ENCODE results near the gene IRF6.

Gene IRF6

DNA sequence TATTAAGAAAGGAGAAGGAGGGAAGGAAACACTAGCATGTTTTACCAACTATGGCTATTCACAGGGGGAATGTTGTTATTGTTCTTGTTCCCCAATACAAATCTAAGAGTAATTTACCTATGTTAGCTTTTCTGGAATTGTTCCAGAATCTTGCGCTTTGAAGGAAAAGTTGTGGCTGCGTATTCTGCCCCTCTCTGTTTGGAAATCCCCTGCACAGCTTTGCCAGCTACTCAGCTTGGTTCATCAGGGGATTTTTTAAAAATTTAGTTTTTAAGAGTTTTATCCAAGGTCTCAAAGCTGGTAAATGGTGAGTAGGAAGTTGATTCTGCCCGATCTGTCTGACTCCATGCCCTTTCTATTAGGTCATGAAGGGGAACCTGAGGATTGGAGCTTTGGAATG, 9.5 kb upstream of the IRF6 start:
- no peak overlapping the region for H3K4me3 ChIP-seq (ENCODE audit: low read depth, low read length)
- TF ChIP-seq CTCF (IDR thresholded peaks at IDR 0.05; ENCODE audit: insufficient read depth, low read depth, low read length, missing control alignments): no peak
- no peak for DNase-seq (ENCODE audit: low read depth)

GRCh38 chr1:209813902-209814301, 8.0 kb upstream of the IRF6 start:
- no peak for TF ChIP-seq CTCF (IDR thresholded peaks at IDR 0.05; ENCODE audit: insufficient read depth, low read depth, low read length, missing control alignments)
- no peak for DNase-seq (ENCODE audit: low read depth)
- H3K4me3 ChIP-seq (ENCODE audit: low read depth, low read length): no peak overlapping the region

- H3K4me3 ChIP-seq (ENCODE audit: low read depth, low read length): no peak overlapping the region
- no peak for DNase-seq (ENCODE audit: low read depth)
- TF ChIP-seq CTCF (IDR thresholded peaks at IDR 0.05; ENCODE audit: insufficient read depth, low read depth, low read length, missing control alignments): no peak
These were observed 4.8 kb upstream of the IRF6 start for GRCh38 chr1:209810783-209811182.

- TF ChIP-seq CTCF (IDR thresholded peaks at IDR 0.05; ENCODE audit: insufficient read depth, low read depth, low read length, missing control alignments): no peak
- H3K4me3 ChIP-seq (ENCODE audit: low read depth, low read length): no peak overlapping the region
- DNase-seq (ENCODE audit: low read depth): no peak
These were observed 3.7 kb upstream of the IRF6 start for GRCh38 chr1:209809611-209810010.

DNA sequence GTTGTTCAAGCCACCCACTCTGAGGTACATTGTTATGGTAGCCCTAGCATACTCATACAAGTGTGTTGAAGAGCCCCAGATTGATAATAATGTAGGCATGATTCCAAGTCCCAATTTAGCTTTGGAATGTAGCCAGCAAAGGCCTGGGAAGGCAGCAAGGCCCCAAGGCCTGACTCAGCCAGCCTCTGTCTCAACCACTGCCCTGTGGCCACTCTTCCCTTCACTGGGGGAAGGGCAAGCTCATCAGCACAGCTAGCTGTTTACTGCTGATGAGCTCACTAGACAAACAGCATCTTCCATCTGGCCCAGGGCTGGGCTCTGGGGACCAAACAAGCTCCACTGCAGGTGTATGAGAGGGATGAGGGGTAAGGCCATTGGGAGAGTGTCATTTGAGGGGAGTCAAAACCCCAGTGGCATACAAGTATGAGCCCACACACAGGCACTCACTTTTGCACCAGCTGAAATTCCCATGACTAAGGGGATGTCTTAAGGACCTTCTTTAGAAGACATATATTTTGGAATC, 2.2 kb upstream of the IRF6 start:
- H3K4me3 ChIP-seq (ENCODE audit: low read depth, low read length): no peak overlapping the region
- no peak for DNase-seq (ENCODE audit: low read depth)
- TF ChIP-seq CTCF (IDR thresholded peaks at IDR 0.05; ENCODE audit: insufficient read depth, low read depth, low read length, missing control alignments): no peak

- no peak overlapping the region for H3K4me3 ChIP-seq (ENCODE audit: low read depth, low read length)
- DNase-seq (ENCODE audit: low read depth): no peak
- no peak for TF ChIP-seq CTCF (IDR thresholded peaks at IDR 0.05; ENCODE audit: insufficient read depth, low read depth, low read length, missing control alignments)
These were observed 1.6 kb upstream of the IRF6 start for GRCh38 chr1:209807509-209807908.

- TF ChIP-seq CTCF (IDR thresholded peaks at IDR 0.05; ENCODE audit: insufficient read depth, low read depth, low read length, missing control alignments): no peak
- H3K4me3 ChIP-seq (ENCODE audit: low read depth, low read length): no peak overlapping the region
- DNase-seq (ENCODE audit: low read depth): no peak
These were observed 581 bp downstream of the IRF6 start for GRCh38 chr1:209805341-209805781.
